BJ (cell line): ENCODE results near the gene STK4. TPM values are rescaled to one million over a fixed set of nuclear protein-coding genes. Genes with fewer than 3 reads are reported as not detected.

Experiments used
- CTCF ChIA-PET: fragments of 350-600 bp; formaldehyde crosslinking; extraction: SDS; loops from one replicate; lab custom pipeline; 2021; ENCODE audit warnings: antibody characterized with exemption, inconsistent platforms; lab: Yijun Ruan, JAX
- POLR2A ChIA-PET: fragments of 300-600 bp; sonication (Branson Sonifier 250); formaldehyde crosslinking; extraction: SDS; loops from one replicate; lab custom pipeline; 2021; ENCODE audit warnings: antibody characterized with exemption; lab: Charles Lee
- DNase-seq: peaks from one replicate; pipeline ENCODE4 v3.0.0-alpha.2; 2011; ENCODE audit warnings: low read depth
- H3K27me3 ChIP-seq: 2 replicates; pipeline ENCODE4 v1.6.0; 2011; ENCODE audit warnings: low read length; ENCODE audit not compliant: control insufficient read depth, insufficient read depth
- H3K36me3 ChIP-seq: 2 replicates; pipeline ENCODE4 v1.5.1; 2011; ENCODE audit warnings: low read length; ENCODE audit not compliant: control insufficient read depth, insufficient read depth
- H3K4me3 ChIP-seq: 2 replicates; pipeline ENCODE4 v1.5.1; 2011; ENCODE audit warnings: low read depth, mild to moderate bottlenecking, control low read depth, low read length
- polyA plus RNA-seq: library from polyadenylated mRNA; depleted of rRNA; stranded (reverse); fragments of >200 nt; gene quantifications from 2 replicates; pipeline ENCODE4 v1.2.3, GENCODE V29; 2011
- TF ChIP-seq, protein P1 (sequence below): IDR thresholded peaks from 2 replicates; pipeline ENCODE4 v1.5.1; 2011; ENCODE audit warnings: low read depth, mild to moderate bottlenecking, control low read depth, inconsistent platforms, low read length, moderate library complexity; ENCODE audit not compliant: insufficient read depth

STK4 gene
- polyA plus RNA-seq, 1 experiment = 12.4 TPM

- no peak overlapping the region for H3K4me3 ChIP-seq
- H3K36me3 ChIP-seq = no peaks in the 10 kb centered on the region
- DNase-seq = no peak
- CTCF ChIA-PET = interaction anchor here (3.5 to 15.9 kb wide), 5 partner anchors 17 to 198 kb away, joined by 17 to 407 read pairs (median 78); no protein-coding TSS in a partner anchor
- TF ChIP-seq, protein P1, sequence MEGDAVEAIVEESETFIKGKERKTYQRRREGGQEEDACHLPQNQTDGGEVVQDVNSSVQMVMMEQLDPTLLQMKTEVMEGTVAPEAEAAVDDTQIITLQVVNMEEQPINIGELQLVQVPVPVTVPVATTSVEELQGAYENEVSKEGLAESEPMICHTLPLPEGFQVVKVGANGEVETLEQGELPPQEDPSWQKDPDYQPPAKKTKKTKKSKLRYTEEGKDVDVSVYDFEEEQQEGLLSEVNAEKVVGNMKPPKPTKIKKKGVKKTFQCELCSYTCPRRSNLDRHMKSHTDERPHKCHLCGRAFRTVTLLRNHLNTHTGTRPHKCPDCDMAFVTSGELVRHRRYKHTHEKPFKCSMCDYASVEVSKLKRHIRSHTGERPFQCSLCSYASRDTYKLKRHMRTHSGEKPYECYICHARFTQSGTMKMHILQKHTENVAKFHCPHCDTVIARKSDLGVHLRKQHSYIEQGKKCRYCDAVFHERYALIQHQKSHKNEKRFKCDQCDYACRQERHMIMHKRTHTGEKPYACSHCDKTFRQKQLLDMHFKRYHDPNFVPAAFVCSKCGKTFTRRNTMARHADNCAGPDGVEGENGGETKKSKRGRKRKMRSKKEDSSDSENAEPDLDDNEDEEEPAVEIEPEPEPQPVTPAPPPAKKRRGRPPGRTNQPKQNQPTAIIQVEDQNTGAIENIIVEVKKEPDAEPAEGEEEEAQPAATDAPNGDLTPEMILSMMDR = no peak
- H3K27me3 ChIP-seq = no peaks in the 10 kb centered on the region
- POLR2A ChIA-PET = no interaction called here
Measured at GRCh38 chr20:45094201-45094600, 127.9 kb downstream of the STK4 start.

DNA sequence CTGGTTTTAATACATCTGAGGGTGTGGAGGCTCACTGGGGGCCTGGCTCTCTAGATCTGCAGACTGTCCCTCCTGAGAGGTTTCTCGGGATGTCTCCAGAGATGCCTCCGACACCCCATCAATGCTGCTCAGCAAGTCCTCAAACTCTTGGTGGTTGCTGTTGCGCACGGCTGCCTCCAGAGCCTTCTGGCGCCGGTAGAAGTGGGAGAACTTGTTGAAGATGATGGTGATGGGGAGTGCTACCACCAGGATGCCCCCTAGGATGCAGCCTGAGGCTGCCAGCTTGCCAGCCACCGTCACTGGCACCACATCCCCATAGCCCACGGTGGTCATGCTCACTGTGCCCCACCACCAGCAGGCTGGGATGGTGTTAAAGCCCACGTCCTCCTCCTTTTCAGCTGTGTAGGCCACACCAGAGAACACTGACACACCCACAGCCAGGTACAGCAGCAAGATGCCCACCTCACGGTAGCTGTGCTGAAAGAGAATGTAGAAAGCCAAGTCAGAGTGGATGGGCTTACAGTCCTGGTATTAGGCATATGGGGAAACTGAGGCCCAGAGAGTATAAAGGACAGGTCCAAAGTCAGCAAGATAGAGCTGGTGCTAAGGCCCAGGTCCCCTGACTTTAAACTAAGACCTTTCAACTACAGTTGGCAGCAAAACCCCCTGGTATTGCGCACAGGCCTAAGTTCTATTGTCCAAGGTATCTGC is 128.7 kb downstream of the STK4 start:
- Histone ChIP-seq H3K4me3 (no peak overlapping the region), H3K36me3 (no peaks in the 10 kb centered on the region), H3K27me3 (peaks cover 2% of the 10 kb centered on the region; the same call in 1 of the 2 replicates)
- POLR2A ChIA-PET = no interaction called here
- CTCF ChIA-PET = interaction anchor here (0.8 to 15.9 kb wide), 26 partner anchors 8 to 358 kb away, joined by 3 to 407 read pairs (median 5); no protein-coding TSS in a partner anchor
- DNase-seq = no peak
- TF ChIP-seq, protein P1 = no peak

DNA sequence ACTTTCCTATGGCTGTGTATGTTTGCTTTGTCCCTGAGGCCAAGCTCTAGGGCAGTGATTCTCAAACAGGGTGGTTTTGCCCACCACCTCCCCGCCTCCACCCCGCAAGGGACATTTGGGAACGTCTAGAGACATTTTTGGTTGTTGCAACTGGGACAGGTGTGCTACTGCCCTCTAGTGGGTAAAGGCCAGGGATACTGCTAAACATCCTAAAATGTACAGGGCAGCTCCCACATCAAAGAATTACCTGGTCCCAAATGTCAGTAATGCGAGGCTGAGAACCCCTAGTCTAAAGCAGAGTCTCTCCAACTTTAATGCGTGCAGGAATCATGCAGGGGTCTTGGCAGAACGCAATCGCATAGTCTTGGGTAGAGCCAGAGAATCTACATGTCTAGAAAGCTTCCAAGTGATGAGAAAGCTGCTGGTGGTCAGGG is 129.5 kb downstream of the STK4 start:
- H3K27me3 ChIP-seq = peaks cover 2% of the 10 kb centered on the region; the same call in 1 of the 2 replicates
- H3K4me3 ChIP-seq = no peak overlapping the region
- TF ChIP-seq, protein P1 = peak; percentile 87
- no peak for DNase-seq
- POLR2A ChIA-PET = no interaction called here
- H3K36me3 ChIP-seq = no peaks in the 10 kb centered on the region
- CTCF ChIA-PET = interaction anchor here (0.6 to 15.9 kb wide), 32 partner anchors 9 to 1373 kb away, joined by 3 to 407 read pairs (median 5); no protein-coding TSS in a partner anchor

DNA sequence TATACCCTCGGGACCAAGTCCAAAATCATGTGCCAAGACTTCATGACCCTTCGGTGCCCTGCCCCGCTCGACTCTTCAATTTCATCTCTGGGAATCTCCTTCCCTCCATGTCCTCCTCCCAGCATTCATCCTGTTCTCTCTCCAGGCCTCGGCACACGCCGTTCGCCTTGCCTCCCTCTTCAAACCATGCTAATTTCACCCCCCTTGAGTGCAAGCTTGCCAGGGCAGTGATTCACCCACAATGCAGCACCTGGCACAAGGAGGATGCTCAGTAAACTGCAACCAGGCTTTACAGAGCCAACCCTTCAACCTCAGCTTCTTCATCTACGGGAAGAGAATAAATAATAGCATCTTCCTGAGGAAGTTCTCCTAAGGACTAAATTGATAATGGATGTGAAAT is 130.5 kb downstream of the STK4 start:
- TF ChIP-seq, protein P1 = no peak
- ChIA-PET CTCF (interaction anchor here (0.7 to 15.9 kb wide), 21 partner anchors 9 to 233 kb away, joined by 3 to 407 read pairs (median 5); partner anchors contain the start of gene WFDC5), POLR2A (no interaction called here)
- Histone ChIP-seq H3K27me3 (peaks cover 2% of the 10 kb centered on the region; the same call in 1 of the 2 replicates), H3K36me3 (no peaks in the 10 kb centered on the region), H3K4me3 (no peak overlapping the region)
- DNase-seq = no peak

DNA sequence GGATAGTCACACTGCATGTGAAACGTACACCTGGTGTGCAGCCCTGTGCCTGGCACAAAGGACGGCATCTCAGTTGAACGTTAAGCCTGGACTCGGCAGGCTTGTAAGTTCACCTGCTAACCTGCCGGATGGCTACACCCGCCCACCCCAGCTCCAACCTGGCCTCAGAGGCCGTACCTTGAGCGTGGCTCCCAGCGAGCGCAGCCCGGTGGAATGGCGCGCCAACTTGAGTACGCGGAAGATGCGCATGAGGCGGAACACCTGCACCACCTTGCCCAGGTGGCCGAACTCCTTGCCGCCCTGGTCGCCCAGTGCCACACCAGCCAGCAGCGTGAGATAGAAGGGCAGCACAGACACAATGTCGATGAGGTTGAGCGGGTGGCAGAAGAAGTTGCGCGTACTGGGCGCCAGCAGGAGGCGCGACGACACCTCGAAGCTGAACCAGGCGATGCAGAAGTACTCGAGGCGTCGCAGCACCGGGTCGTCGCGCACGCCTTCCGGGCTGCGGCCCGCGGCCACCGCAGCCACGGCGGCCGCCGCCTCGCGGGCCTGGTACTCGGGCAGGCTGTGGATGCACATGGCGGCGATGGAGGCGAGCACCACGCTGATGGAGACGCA is 131.3 kb downstream of the STK4 start:
- TF ChIP-seq, protein P1 = peak; percentile 19; the same call in 1 of the 2 replicates
- Histone ChIP-seq H3K27me3 (peaks cover 2% of the 10 kb centered on the region; the same call in 1 of the 2 replicates), H3K4me3 (no peak overlapping the region), H3K36me3 (no peaks in the 10 kb centered on the region)
- CTCF ChIA-PET = interaction anchor here (1.1 to 15.9 kb wide), 7 partner anchors 8 to 195 kb away, joined by 3 to 407 read pairs (median 46); no protein-coding TSS in a partner anchor
- POLR2A ChIA-PET = no interaction called here
- DNase-seq = no peak
